HG03469 (cell line): ENCODE data around the gene XYLT1.

Experiments
- ATAC-seq: cut with Tn5 transposase; IDR thresholded peaks from one replicate; pipeline ENCODE4 v1.9.1; 2021; ENCODE audit warnings: mild to moderate bottlenecking, moderate library complexity, moderate number of reproducible peaks; ENCODE audit not compliant: unreplicated experiment

XYLT1 gene

GRCh38 chr16:17128791-17129190, 342.0 kb downstream of the XYLT1 start:
- no peak for ATAC-seq

DNA sequence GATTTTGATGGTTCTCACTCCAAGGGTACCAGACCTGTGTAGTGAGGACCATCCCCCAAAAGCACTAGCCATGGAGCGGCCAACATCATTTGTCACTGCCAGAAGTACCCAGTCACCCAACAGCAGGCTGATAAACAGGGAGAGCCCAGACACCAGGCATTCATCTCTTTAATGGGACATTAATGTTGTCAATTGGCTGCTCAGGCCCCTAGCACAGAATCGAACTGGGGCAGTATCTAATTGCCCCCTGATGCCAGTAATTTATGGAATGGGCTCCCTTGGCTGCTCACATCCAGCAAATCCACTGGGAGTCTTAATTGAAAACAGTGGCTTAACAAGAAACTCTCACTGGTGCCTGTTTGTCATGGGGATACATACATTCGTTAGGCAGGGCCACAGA, 344.6 kb downstream of the XYLT1 start:
- no peak for ATAC-seq

DNA sequence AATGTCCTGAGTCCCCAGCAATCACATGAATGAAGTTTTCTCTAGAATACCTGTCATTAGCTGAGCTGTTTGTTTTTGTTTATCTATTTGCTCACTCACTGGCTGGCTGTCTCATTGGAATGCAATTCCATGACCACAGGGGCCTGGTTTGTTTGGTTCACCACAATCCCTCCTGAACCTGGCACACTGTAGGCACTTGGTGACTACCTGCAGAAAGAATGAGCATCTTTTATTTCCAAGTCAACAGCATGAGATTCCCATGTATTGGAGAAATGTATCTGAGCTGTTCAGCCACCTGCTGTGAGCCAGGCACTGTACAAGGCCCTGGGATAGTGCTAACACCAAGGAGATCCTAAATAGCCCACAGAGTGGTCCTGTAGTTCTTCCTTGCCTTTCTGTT, 345.1 kb downstream of the XYLT1 start:
- ATAC-seq = no peak

DNA sequence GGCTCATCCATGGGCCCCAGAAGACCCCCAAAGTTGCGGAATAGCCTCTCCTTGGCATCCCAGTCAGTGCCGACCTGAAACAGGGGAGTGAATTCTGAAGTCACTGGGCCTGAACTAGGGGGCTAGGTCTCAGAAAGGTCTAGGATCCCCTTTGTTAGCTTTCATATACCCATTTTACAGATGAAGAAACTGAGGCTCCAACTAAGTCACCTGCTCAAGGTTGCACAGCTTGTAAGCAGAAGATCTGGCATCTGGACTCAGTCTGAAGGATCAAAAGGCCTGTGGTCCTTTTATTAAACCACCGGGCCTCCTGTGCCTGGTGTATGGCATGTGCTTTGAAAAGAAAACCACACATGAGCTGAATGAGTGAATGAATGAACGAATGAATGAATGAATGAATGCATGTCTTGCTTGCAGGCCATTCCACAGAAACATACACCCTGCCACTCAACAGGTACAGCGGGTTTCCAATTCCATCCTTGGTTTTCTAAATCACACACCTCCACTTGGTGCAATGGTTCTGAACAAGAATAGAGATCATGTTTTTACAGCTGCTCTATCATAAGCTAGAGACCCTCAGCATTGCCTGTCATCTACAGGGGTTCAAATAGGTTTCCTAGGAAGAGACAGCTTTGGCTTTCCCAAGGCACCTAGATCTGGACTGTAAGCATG, 352.7 kb downstream of the XYLT1 start:
- no peak for ATAC-seq

GRCh38 chr16:17116595-17117322, 354.0 kb downstream of the XYLT1 start:
- ATAC-seq = no peak

- no peak for ATAC-seq
These were observed 361.3 kb downstream of the XYLT1 start for GRCh38 chr16:17109413-17109812.

GRCh38 chr16:17108596-17108995, 362.2 kb downstream of the XYLT1 start:
- no peak for ATAC-seq

GRCh38 chr16:17107450-17107849, 363.3 kb downstream of the XYLT1 start:
- no peak for ATAC-seq

- ATAC-seq = no peak
These were observed 364.4 kb downstream of the XYLT1 start for GRCh38 chr16:17106243-17106791.

GRCh38 chr16:17105239-17105797, 365.4 kb downstream of the XYLT1 start:
- no peak for ATAC-seq

- no peak for ATAC-seq
These were observed 366.1 kb downstream of the XYLT1 start for GRCh38 chr16:17104654-17105053.

- no peak for ATAC-seq
These were observed 367.5 kb downstream of the XYLT1 start for GRCh38 chr16:17103216-17103615.

DNA sequence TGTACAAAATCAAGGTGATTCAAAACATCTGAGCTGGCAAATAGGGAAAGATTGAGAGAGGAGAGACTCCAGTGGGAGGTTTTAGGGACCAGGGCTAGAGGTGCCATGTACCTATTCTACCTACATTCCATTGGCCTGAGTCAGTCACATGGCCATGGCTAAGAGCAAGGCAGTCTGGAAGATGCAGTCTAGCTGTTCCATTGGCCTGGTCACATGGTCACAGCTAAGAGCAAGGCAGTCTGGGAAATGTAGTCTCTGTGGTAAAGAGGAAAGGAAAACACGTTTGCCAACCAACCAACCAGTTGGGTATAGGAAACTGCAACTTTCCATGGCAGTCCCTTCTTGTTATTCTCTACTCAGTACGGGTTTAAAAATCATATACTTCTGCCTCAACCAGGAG, 369.1 kb downstream of the XYLT1 start:
- no peak for ATAC-seq

DNA sequence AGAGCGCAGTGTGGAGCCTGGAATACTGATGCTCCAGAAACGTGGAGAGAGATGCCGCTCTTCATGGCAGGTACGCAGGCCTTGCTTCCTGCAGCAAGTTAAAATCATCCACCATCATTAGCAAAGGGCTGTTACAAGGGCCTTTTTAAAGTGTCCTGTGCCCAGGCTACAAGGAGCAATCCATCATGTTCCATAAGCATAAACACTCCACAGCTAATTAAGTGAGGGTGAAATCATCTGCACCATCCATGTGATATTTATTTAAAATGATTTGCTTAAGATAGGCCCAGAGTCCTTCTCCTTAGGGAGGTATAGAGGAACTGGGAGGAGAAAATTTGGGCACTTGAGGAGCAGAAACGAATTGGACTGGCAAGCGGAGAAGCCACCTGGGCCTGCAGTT, 372.1 kb downstream of the XYLT1 start:
- no peak for ATAC-seq

DNA sequence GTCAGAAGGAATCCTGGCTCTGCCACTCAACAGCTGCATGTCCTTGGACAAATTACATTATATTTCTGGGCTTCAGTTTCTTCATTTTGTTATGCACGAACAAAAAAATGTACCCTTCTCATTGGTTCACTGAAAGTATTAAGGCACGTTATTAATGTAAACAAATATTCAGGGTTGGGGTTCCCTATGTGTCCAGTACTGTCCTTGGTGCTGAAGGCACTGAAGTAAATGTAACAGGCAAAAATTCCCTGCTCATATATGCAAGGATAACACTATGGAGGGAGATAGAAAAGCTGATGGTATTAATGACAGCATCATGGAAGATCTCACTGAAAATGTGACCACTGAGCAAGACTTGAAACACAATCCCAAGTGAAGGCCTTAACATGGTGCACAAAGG, 386.6 kb downstream of the XYLT1 start:
- ATAC-seq = no peak

- no peak for ATAC-seq
These were observed 387.1 kb downstream of the XYLT1 start for GRCh38 chr16:17083628-17084027.

GRCh38 chr16:17082095-17082882, 388.5 kb downstream of the XYLT1 start:
- ATAC-seq = no peak

- ATAC-seq = no peak
These were observed 390.7 kb downstream of the XYLT1 start for GRCh38 chr16:17080105-17080504.

DNA sequence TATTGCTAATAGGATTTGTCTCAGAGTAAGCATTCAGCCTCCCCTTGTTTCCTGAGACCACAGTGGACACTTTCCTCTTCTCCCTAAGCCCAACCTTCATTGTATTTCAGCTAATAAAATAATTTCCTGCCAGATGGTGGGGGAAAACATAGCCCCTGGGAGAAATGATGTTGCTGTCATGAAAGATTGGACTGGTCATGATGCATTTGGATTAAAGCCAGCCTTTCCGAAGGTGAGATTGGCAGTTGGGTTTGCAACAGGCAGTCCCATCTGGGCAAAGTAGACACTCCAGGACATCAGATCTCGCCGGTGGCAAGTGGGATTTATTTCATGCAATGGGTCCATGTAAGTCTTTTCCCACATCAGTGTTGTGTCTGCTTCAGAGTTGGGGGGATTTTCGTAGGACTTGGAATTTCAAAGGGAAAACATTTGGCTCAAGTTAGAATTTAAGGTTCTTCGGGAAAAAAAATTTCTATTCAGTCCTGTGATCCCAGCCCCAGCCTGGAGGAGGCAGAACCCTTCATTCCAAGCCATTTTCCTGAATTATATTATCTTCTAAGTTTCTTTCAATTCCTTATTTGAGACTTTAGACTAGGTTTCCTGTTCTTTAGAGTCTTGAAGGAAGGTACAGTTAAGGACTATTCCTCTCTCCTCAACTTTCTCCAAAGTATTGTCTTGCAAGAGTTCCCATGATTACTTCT, 391.7 kb downstream of the XYLT1 start:
- ATAC-seq = no peak

DNA sequence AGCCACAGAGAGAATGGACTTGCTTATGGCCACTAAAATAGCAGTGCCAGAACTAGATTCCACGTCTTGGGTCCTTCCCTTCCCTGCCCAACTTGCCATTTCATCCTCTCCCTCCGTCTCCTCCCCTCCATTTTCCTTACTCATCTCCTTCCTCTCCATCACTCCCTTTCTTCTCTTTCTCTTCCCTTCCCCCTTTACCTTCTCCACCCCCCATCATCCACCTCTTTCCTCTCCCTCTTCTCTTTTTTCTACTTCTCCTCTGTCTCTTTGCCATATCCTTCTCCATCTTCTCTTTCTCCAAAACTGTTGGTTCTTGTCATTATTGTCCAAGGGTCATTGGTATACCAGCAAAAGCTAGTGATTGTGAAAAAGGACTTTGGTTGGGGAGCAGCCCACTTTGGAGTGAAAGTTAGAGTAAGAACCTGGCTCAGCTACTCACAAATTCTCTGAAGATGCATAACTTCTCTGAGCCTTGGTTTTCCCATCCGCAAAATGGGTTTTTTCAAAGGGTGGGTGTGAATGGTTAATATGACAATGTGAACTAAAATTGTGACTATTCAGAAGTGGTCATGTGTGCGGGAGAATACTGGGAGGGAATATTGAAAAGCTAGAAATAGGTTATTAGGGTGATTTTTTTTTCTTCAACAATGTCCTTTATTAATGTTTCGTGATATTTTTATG, 393.8 kb downstream of the XYLT1 start:
- no peak for ATAC-seq
